HG03175 (cell line): Measurements from ENCODE around the gene STN1.

Experiments used
- ATAC-seq: cut with Tn5 transposase; IDR thresholded peaks from one replicate; pipeline ENCODE4 v1.9.1; 2021; ENCODE audit warnings: mild to moderate bottlenecking, moderate library complexity; ENCODE audit not compliant: unreplicated experiment

STN1 gene

DNA sequence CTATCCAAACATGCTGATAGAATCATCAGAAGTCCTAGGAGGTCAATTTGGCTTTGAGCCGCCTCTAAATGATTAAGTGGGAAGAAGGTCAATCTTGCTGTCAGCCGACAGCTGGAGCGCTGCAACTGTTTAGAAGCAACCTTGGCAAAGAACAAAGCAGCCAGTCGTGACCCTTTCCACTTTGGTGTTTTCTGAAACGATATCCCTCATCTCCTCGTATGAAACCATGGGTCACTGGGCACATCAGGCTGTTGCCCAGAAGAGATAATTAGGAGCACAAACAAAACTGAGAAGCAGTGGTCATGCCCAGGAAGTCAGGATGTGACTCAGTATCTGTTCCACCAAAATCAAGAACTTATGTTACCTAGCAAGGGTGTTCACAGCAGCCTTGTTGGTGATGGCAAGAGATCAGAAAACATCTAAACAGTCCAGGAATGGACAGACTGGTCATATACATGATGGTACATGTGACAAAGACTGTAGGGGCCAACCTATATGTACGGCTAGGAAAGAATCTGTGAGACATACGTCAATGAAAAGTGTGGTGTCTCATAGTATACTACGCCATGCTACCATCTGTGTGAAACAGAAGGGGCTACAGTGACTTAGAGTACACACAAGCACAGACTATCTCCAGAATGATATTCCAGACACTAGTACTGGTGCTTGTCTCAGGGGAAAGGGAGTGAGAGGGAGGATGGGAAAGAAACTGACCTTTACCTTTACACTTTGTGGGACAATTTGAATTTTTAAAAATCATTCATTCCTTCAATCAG, 22.4 kb downstream of the STN1 start:
- no peak for ATAC-seq

DNA sequence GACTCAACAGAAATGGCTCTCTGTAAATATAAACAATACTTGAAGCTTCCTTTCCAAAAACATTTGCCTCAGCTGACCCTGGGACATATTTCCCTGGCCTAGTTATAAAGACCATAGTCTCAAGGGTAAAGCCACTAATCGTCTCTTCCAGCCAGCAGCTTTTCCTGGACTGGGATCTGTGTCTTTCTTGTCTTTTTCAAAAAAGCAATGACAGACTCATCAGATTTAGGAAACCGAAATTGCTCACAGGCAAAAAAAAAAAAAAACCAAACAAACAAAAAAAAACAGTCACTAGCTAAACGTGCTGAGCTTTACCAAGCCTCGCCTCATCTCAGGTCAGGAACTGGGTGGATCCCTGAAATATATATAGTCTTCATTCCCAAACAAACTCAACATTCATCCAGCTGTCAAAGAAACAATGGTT, 23.5 kb downstream of the STN1 start:
- ATAC-seq, result no peak

DNA sequence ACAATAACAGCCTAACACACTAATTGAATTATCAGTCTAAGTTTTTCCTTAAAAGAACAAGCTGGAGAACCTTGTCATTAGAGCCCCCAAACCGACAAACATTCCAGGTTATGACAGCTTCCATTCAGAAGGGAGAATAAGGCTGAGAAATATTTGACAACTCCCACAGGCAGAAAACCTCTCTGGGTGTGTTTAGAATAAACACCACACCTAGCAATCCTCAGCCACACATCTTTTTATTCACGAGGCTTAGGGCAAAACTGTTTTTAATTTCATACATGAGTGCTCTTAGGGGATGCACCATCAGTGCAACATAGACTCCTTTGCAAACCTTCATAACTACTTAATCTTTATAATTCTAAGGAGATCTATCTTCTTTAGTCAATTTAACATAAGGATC, 24.2 kb downstream of the STN1 start:
- no peak for ATAC-seq

DNA sequence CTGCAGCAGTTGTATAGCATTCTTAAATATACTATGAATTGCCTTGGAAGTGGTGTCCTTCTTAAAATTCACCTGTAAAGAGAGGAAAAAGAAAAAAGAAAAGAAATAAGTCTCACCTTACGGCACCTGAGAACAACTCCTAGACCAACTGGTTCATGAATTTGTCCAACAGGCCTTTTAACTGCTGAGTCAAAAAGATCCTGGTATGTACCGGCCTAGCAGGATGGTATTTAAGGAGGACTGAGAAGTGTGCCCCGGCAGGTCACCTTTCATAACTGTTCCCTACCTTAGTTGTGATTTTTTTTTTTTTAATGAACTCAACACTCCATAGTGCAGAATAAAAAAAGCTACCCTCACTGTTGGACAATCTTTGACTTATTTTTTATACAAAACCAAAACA, 25.8 kb downstream of the STN1 start:
- no peak for ATAC-seq

DNA sequence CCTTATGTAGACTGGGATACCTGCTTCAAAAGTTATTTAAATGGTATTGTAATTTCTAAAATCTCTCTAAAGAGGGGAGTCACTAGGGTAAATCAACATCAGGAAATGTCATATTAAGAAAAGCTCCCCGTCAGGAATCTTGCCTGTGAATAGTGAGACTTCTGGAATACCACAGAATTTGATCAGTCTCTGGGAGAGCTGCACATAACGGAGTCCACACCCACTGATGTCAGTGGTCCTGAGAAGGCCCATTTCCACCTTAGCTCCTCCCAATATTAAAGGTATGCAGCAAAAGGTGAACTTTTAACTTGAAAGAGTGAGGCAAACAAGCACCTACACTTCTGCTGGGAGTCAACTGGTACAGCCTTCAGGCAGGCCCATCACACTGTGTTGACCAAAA, 27.3 kb downstream of the STN1 start:
- ATAC-seq, result no peak

DNA sequence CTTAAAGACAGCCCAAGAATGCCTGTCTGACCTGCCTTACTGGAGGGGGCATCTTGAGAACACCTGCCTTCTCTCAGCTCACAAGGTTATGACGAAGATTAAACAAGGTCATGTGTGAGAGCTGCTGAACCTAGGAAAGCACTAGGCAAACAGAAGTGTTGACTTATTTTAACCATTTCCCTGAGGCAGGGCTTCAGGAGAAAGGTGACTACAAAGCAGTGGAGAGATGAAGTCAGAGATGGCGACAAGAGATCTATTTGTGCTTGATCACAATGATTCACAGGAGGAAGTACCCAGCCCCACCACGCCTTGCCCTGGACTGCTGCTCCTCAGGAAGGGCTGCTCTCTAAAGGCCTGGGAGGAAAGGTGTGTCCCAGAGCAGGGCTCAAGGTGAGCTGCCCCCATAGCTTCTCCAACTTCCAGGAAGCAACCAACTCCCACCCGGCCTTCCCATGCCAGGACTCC, 27.8 kb downstream of the STN1 start:
- no peak for ATAC-seq

DNA sequence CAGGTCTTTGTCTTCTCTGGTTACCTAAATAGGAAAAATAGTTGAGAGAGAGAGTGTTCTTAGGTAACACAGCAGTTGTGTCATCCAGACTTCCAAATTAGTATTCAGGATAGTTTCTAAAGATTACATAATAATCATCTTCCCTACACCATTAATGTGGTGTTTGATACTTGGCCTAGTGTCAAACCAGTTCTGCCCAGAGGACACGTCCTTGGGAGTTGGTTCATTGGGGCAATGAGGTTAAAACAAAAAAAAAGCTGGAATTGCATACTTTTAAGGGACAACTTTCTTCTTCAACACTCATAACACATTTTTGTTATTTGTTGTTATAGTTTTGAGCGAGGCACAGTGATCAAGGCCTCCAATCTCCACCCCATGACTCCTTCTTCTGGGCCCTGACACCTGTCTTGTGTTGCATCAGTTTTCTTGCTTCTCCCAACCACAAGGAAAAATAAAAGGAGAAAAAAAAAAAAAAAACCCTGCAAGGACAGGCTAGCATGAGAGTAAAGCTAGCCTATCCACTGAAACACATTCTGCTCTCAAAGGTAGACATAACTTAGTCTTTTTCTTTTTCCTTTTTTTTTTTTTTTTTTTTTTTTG, 28.8 kb downstream of the STN1 start:
- ATAC-seq, result no peak

DNA sequence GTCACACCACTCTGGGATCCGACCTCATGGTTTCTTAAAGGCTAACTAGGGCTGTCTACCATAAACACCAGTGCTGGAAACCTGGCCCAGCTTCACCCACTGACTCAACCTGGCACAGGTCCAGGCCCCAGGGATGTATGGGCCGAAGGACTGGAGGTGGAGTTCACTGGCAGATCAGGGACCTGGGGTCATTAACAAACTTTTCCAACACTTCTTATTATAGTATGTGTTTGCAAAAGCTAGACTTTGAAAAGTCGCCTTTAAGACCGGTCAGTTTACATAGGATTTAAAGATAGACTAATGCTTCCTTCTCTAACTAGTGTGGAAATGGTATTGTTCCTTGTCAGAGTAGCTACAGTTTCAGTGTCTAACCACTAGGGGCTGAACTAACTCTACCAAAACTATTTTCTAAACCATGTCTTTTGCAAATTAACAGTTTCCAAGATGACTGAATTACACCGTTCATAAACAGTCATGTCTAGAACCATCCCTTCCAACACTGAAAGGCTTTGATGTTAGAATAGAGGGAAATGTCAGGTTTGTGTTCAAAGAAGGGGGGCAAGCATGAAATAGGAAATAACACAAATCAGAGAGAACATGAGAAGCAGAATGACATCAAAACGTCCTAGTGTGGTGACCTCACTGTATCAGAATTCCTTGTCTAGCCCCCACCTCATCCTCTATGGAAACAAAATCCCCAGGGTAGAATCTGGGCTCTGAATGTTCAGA, 29.7 kb downstream of the STN1 start:
- peak; percentile 70 for ATAC-seq

DNA sequence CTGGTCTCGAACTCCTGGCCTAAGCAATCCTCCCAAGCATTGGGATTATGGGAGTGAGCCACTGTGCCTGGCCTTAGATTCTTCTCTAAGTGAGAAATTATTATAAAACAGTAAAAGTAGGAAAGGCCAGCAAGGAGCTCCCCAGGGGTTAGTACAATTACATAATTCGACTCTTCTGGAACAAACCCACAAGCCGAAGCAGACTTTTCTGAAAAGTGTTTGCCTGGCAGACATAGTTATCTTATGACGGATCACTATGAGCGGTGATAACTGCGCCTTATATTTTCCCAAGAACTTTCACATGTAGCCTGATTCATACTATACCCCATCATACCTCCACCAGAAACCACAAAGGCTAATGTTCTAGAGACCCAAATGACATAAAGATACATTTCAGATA, 32.4 kb downstream of the STN1 start:
- ATAC-seq, result no peak

DNA sequence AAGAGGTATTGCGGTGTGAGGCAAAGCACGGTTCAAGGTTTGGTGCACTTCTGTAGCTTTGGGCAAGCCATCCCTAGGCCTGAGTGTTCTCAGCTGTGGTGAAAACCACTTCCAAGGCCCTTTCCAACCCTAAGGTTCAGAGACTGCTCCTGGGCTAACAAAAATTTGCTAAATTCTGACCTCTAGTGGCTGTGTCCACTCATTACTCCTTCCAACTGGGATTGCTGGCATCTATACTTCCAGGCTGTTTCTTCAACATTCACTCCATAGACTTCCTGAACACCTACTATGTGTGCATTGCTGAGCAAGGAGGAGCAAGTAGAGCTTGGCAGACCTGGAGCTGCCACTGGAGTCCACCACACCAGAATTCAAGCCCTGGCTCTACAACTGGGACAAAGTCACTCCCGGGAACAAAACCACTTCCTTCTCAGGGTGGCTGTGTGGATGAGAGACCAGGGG, 33.3 kb downstream of the STN1 start:
- no peak for ATAC-seq

DNA sequence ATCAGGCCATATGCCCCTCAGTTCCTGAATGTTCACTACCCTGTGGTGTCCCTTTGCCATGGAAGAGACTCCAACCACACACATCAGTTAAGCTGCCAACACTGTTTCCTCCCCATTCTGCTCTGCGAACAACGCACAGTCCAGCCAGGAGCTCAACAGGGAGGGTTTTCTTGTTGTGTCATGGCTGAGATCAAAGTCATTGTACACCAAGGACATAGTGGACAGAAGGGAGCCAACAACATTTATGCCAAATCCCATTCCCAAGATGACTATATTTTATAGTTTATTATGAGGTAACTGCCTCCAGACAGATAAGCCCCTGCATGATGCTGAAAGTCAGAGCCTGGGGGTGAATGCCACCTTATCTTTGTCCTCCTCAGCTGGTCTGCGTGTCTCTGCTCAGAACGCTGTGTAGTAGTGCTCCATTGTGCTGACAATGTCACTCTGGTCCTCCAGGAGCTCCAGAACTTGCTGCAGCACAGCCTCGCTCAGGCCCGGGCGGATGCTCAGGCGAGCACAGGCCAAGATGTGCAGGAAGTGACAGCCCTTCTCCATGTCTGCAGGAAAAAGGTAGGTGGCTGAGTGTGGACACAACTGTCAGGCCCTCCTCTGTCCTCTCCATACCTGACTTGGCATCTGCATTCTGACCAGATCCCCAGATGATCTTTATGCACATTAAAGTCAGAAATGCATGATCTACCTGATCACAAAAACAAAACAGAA, 35.5 kb downstream of the STN1 start:
- ATAC-seq, result no peak

DNA sequence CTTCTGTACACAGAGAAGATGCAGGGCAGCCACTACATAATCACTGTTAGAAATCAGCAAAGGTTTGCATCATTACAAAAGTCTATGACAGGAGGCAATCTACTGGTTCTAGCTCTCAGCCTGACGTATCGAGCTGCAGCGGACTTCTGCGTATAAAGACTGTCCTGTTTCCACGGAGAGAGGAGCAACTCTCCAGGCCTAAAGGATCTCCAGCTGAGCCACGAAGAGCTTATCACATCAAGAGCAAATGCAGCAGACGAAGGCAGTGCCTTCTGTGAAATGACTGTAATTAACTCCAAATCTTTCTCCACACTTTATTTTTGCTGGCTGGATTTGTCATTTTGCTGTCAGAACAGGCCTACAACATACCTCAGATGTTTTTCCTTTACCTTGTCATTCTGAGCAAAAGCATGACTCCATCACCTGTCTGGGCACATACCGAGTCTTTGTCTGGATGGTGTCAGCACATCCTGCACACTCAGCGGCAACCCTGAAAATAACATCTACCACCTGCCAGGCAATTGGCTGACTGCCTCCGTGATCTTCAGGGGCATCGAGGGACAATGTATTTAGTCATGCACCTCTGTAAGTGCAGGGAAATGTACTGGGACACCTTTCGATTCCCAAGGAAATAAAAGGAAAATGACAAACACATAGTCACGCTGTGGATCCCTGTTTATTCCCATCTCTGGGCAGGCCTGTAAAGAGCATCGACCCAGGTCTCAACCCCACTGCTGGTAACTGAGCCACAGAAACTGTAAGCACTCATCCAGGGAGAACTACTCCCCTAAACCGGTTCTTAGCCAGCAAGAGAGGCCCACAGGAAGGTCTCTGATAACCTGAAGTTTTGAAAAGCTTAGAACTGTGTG, 36.3 kb downstream of the STN1 start:
- ATAC-seq, result no peak

DNA sequence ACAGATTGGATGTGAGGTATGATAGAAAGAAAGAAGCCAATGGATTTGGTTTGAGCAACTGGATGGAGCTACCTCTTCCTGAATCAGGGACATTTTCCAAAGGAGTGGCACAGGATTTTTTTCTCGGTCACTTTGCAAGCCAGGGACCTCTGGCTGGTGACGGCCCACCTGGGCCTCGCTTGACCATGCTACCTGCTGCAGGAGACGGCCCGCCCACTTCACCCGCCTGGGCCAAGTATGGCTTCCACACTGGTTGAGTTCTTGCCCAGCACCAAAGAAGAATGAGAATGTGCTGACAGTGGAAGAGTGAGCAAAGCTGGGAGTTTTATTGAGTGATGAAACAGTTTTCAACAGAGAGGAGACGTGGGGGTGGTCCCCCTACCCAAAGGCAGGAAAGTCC, 38.2 kb downstream of the STN1 start:
- ATAC-seq, result no peak

DNA sequence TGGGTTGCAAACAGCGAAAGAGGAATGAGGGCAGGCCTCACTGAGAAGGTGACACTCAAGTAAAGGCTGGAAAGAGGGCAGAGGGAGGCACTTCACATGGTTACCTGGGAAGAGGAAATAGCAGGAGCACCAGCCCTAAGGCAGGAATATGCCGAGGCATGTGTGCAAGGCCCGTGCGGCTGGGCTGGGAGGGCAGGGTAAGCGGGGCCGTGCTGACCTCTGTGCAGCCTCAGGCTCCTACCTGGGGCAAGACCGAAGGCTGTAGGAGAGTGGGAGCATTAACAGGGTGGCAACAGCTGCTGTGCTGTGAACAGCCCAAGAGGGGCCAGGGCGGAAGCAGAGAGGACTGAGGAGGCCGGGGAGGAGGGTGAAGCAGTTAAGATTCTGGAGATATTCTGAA, 38.6 kb downstream of the STN1 start:
- ATAC-seq, result no peak

DNA sequence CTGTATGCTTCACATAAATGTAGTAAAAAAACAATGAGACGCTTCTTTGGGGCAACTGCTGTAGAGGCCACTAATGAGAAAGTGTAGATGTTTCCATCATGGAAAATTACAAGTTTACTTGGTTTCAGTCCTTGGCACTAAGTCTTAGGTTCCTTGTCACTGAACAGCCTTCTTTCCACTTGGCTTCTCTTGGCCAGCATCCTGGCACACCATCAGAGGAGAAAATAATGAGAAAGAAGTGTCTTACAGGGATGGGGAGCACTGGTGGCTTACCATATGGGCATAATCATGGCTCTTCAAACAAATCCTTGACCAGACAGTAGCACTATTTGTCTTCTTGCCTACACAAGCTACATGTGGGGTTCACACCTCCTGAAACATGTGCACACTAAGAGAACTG, 40.1 kb downstream of the STN1 start:
- no peak for ATAC-seq

DNA sequence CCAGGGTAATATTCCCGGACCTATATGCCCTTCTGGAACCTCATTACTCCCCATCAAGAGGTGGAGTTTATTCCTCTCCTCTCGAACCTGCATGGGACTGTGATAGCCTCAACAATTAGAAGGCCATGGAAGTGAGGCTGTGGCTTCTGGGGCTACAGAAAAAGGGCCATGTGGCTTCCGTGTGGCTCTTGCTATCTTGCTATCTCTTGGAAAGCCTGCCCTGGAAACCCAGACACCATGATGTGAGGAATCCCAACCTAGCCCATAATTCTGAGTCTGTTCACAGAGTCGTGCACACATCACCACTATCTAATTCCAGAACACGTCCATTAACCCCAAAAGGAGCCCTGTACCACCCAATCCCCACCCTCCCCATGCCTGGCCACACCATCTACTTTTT, 41.8 kb downstream of the STN1 start:
- no peak for ATAC-seq

DNA sequence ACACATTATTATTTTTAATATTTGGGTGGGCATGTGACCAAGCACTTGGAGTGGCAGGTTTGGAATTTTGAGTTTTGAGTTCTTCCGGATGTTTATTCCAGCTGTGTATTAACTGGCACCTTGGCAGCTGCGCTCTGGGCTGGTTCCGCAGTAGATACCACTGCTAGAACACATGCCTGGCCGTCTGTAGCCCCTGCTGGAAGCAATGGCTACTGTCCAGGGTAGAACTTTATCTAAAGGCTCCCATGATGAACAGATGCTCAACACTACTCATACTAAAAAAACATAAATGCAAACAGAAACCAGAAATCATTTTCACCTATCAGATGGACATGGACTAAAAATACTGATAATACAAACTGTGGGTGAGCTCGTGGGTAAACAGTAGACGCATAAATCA, 43.3 kb downstream of the STN1 start:
- no peak for ATAC-seq

DNA sequence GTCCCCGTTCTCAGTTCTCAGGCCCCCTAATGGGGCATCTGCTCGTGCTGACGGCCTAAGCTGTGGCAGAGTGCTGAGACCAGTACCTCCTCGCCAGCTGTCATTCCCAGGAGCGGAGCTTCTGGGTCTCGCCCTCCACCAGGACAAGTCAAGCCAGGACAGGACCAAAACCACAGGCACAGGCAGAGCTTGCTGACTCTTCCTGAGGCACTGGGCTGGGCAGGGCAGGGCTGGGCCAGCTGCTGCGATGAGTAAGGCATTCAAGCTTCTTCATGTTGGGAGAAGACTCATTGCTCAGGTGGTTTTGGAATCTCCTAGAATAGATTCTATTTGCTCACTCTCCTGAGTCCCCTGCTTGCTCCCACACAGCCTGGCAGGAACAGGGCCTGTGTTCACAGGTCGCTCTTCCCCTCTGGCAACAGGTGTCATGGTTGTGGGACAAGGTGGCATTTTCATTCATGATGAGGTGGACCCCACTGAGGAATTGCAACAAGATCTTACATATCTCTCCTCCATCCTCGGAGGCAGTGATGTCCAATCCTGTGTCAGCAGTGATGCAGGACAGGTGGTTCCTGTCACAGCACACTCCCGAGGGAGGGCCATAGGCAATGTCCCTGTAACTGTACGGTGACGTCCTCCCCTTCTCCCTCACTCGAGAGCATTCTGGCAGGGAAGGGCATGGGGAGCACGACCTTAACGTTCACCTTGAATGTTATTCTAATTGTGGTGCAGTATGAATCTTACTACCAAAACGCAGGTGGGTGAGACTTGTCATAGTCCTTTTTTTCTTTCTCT, 45.6 kb downstream of the STN1 start:
- no peak for ATAC-seq

DNA sequence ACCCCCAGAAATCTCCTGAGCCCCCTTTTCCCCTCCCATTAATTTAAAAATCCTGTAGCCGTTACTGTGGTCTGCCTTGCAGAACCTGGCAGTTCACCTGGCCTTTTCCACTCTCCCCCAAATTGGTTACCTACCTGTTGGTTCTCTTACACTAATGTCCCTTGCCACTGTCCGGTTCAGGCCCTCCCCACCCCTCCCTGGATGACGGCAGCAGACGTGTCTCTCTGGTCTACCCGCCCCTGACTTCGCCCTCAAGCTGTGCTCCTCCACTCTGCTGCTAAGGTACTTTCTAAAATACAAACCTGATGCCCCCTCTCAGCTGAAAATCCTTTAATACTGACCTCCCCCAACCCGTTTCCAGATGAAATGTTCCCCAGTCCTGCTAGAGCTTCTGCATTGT, 47.0 kb downstream of the STN1 start:
- ATAC-seq, result no peak

DNA sequence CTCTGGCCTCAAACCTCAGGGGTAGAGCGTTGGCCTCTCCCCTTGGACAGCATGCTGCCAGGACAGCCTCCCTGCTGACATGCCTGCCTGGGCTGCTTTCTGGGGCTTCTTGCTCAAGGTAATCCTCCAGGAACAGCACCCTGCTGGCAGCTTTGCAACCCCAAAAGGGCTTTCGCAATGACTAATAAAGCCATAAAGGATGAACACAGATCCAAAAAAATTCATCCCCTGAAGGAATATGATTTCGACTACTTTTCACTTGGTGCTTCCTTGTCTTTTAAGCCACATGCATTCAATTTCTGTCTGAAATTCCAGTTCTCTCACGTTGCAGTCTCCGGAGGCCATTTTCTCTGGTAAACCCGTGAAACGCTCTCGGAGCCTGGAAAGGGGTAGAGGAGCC, 47.5 kb downstream of the STN1 start:
- no peak for ATAC-seq
